Fibroblast of the aortic adventitia (primary cell): ENCODE measurements around the gene RIPK4. TPM values are rescaled to one million over a fixed set of nuclear protein-coding genes. Genes with fewer than 3 reads are reported as not detected.

ENCODE experiments used
- DNase-seq: peaks from one replicate; pipeline ENCODE4 v3.0.0-alpha.2; 2010; ENCODE audit warnings: low read depth
- H3K4me3 ChIP-seq: 2 replicates; pipeline ENCODE4 v1.5.1; 2011; ENCODE audit warnings: low read depth, mild to moderate bottlenecking, control low read depth, low read length, moderate library complexity
- total RNA-seq: library from RNA; depleted of rRNA; stranded (reverse); fragments of >200 nt; gene quantifications from 2 replicates; pipeline ENCODE4 v1.2.3, GENCODE V29; 2012; ENCODE audit warnings: low replicate concordance
- TF ChIP-seq, protein P1 (sequence below): IDR thresholded peaks from 2 replicates; pipeline ENCODE4 v1.5.1; 2011; ENCODE audit warnings: mild to moderate bottlenecking, low read length, control low read depth, inconsistent platforms; ENCODE audit not compliant: insufficient read depth

Gene RIPK4
- total RNA-seq, 1 donor = 0.45 TPM

DNA sequence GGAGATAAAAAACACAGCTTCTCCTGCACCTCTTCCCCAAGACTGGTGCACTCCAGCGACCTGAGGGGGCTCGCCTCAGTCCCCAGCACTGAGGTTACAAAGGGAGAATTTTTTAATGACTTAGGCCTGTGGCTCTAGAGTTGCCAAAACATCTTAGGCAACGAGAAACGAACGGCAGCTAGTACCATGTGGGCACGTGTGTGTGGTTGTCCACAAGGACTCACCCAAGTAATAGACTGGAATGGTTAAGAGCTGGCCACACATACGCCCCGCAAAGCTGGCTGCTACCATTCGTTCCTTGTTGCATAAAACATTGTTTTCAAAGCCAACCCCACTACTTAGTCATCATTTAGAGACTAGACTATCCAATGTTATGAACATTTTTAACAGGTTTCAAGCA lies 26.9 kb downstream of the RIPK4 start:
- TF ChIP-seq, protein P1, sequence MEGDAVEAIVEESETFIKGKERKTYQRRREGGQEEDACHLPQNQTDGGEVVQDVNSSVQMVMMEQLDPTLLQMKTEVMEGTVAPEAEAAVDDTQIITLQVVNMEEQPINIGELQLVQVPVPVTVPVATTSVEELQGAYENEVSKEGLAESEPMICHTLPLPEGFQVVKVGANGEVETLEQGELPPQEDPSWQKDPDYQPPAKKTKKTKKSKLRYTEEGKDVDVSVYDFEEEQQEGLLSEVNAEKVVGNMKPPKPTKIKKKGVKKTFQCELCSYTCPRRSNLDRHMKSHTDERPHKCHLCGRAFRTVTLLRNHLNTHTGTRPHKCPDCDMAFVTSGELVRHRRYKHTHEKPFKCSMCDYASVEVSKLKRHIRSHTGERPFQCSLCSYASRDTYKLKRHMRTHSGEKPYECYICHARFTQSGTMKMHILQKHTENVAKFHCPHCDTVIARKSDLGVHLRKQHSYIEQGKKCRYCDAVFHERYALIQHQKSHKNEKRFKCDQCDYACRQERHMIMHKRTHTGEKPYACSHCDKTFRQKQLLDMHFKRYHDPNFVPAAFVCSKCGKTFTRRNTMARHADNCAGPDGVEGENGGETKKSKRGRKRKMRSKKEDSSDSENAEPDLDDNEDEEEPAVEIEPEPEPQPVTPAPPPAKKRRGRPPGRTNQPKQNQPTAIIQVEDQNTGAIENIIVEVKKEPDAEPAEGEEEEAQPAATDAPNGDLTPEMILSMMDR = no peak

DNA sequence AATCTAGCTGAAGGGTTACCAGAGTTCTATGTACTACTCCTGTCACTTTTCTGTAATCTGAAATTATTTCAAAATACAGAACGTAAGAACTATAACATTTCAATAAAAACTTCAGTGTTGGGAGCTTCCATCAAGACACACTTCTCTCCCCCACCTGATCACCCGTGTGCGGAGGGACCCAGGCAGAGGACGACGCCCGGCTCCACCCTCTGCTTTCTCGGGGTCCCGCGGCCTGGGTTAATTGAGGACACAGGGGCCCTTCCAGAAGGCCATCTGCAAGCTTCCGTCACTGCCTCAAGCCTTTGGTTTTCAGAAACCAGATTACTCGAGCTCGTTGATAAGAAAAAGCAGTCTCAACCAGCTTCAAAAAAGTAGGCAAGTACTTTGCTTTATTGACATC lies 27.8 kb downstream of the RIPK4 start:
- DNase-seq = no peak
- H3K4me3 ChIP-seq = no peak overlapping the region
- TF ChIP-seq, protein P1 = no peak

More for the DNA sequence above, 26.9 kb downstream of the RIPK4 start:
- DNase-seq = no peak
- no peak overlapping the region for H3K4me3 ChIP-seq

- no peak overlapping the region for H3K4me3 ChIP-seq
- TF ChIP-seq, protein P1 = no peak
- DNase-seq = no peak
Measured at GRCh38 chr21:41737651-41738324, 29.1 kb downstream of the RIPK4 start.

DNA sequence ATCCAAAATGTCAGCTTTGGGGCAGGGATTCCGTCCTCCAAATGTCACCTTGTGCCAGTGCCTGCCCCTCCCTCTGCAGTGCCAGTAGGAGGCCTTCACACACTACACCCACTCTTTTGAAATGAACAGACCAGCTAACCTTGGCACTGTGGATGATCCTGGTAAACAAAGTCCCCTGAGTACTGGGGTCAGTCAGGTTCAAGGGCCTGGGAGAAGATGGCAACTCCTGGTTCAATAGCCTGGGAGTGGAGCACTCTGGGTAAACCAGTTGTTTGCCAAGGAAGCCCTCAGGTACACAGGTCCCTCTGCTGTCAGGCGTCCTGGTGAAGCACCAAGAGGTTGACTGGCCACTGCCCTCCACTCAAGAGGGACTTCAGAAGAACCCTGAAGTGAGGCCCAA lies 30.4 kb downstream of the RIPK4 start:
- no peak for DNase-seq
- no peak overlapping the region for H3K4me3 ChIP-seq
- TF ChIP-seq, protein P1 = no peak

- H3K4me3 ChIP-seq = no peak overlapping the region
- TF ChIP-seq, protein P1 = no peak
- DNase-seq = no peak
Measured at GRCh38 chr21:41733951-41734689, 32.7 kb downstream of the RIPK4 start.

DNA sequence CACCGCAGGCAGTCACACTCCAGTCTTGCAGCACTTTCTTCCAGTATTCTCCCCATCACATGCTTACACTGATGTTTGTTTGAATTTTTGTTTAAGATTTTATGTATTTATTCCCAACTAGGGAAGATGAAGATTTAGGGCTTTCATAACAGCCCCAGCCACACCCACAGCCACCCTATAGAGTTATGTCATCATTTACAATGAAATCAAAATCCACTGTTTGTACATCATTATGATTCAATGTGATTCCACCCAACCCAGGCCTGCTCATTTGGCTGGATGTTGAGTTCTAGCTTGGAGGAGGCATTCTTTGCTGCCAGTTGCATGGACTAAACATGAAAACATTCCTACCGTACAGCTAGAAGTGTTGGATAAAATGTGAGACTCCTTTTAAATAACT lies 35.8 kb downstream of the RIPK4 start:
- no peak for DNase-seq
- TF ChIP-seq, protein P1 = no peak
- no peak overlapping the region for H3K4me3 ChIP-seq
